PC-9 (cell line): ENCODE results near the gene RFX2.

ENCODE experiments used
- CTCF ChIP-seq: fragments of 200-600 bp; sonication (generic); conservative IDR thresholded peaks from 2 replicates; pipeline ENCODE4 v1.6.1; 2017; ENCODE audit warnings: mixed run types, antibody characterized with exemption, mild to moderate bottlenecking, moderate library complexity
- EZH2 ChIP-seq: fragments of 200-600 bp; sonication (generic); IDR thresholded peaks from 2 replicates; pipeline ENCODE4 v1.8.0; 2017; ENCODE audit warnings: antibody characterized with exemption, low read depth

- TF ChIP-seq CTCF (no peak), EZH2 (no peak)
Observed at GRCh38 chr19:5971714-5972354, 138.5 kb downstream of the RFX2 start.
